Bronchial epithelial cell (primary cell): Measurements from ENCODE around the gene C6orf141. TPM values are rescaled to one million over a fixed set of nuclear protein-coding genes. Genes with fewer than 3 reads are reported as not detected.
A peak's percentile ranks its signal among the peaks of the same experiment; 100 is the strongest.

Experiments
- DNase-seq: peaks from one replicate; pipeline ENCODE4 v3.0.0-alpha.2; 2010; ENCODE audit warnings: low read depth
- FAIRE-seq: peaks from 2 replicates; lab custom pipeline; 2011; peaks lifted over from hg19 to GRCh38; lab: Jason Lieb, UNC
- H3K27me3 ChIP-seq: 2 replicates; pipeline ENCODE4 v1.5.1; 2011; ENCODE audit warnings: low read length; ENCODE audit not compliant: control insufficient read depth, insufficient read depth
- H3K36me3 ChIP-seq: 2 replicates; pipeline ENCODE4 v1.5.1; 2011; ENCODE audit warnings: low read length; ENCODE audit not compliant: control insufficient read depth, insufficient read depth
- H3K4me3 ChIP-seq: 2 replicates; pipeline ENCODE4 v1.5.1; 2011; ENCODE audit warnings: mild to moderate bottlenecking, low read depth, low read length, control low read depth
- CTCF ChIP-seq: IDR thresholded peaks from 2 replicates; pipeline ENCODE4 v1.5.1; 2011; ENCODE audit warnings: mild to moderate bottlenecking, moderate library complexity, low read length, control low read depth, inconsistent platforms; ENCODE audit not compliant: insufficient read depth, severe bottlenecking
- total RNA-seq: library from RNA; depleted of rRNA; stranded (reverse); fragments of >200 nt; gene quantifications from 2 replicates; pipeline ENCODE4 v1.2.1, GENCODE V29; 2014

Gene C6orf141
- total RNA-seq, 1 donor from 2014 or later = 10.8 TPM

GRCh38 chr6:49548613-49549304 is 1.7 kb upstream of the C6orf141 start:
- no peaks in the 10 kb centered on the region for H3K27me3 ChIP-seq
- no peak for FAIRE-seq
- peak; percentile 3 for TF ChIP-seq CTCF
- DNase-seq = no peak
- H3K4me3 ChIP-seq = no peak overlapping the region
- H3K36me3 ChIP-seq = no peaks in the 10 kb centered on the region

GRCh38 chr6:49549691-49550491 is 577 bp upstream of the C6orf141 start:
- FAIRE-seq (no peak), DNase-seq (no peak)
- Histone ChIP-seq H3K4me3 (peak overlapping the region; percentile 86), H3K27me3 (no peaks in the 10 kb centered on the region), H3K36me3 (no peaks in the 10 kb centered on the region)
- TF ChIP-seq CTCF = no peak

GRCh38 chr6:49551078-49551865 is 804 bp downstream of the C6orf141 start:
- TF ChIP-seq CTCF = no peak
- DNase-seq = no peak

GRCh38 chr6:49551866-49552129 is 1.3 kb downstream of the C6orf141 start:
- no peak for FAIRE-seq

More at GRCh38 chr6:49551078-49551865, 804 bp downstream of the C6orf141 start:
- Histone ChIP-seq H3K4me3 (peak overlapping the region; percentile 86), H3K36me3 (no peaks in the 10 kb centered on the region), H3K27me3 (no peaks in the 10 kb centered on the region)
- FAIRE-seq = no peak

GRCh38 chr6:49552596-49552995 is 2.1 kb downstream of the C6orf141 start:
- no peaks in the 10 kb centered on the region for H3K27me3 ChIP-seq
- H3K36me3 ChIP-seq = no peaks in the 10 kb centered on the region
- no peak for TF ChIP-seq CTCF
- H3K4me3 ChIP-seq = peak overlapping the region; percentile 30
- FAIRE-seq (no peak), DNase-seq (peak; percentile 46)

More at GRCh38 chr6:49551866-49552129, 1.3 kb downstream of the C6orf141 start:
- H3K36me3 ChIP-seq = no peaks in the 10 kb centered on the region
- DNase-seq = no peak
- H3K27me3 ChIP-seq = no peaks in the 10 kb centered on the region
- peak overlapping the region; percentile 86 for H3K4me3 ChIP-seq
- TF ChIP-seq CTCF = no peak
